Measurements from ENCODE around the gene MFAP3.

Gene MFAP3

DNA sequence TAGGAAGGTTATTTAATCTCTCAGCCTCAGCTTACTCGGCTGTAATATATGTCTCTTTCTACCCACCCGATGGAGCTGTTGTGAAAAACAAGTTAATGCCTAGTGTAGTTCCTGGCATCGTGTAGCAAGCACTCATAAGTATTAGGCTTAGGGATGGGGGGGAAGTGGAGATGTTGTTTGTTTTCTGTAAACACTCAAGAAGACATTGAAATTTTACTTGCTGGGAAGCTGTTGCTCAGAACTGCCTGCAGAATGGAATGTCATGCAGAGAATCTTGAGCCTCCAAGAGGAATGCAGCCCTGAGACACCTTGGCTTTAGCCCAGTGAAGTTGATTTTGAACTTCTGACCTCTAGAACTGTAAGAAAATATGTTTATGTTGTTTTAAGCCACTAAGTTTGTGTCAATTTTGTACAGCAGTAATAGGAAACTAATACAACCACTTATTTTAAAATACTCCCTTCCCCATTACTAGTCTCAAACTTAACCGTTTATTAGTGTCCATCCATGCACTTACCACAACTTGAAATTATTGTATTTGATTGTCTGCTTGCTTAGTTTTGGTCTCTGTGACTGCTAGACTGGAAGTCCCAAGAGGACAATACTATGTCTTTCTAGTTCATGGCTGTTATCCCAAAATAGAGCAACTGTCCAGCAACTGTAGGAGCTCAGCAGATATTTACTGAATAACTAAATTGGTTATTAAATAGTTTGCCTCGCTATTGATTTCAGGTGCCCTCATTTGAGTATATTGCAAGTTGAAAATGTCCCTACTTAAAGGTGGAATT is 53.8 kb downstream of the MFAP3 start:
- no peak for DNase-seq (ENCODE audit: low read depth)

DNA sequence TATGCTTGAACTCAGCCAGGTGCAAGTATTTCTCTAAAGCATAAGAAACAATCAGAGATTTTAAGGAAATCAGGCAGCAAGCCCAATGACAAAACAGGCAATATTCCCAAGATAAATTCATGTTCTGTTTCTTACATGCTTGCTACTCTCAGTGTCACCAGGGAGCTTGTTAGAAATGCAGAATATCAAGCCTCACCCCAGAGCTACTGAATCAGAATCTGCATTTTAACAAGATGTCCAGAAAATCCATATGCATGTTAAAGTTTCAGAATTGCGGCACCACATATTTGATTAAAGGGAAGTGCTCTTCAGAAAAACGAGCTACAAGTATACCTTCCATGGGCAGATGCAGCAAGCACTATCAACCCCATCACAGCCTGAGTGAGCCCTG is 54.4 kb downstream of the MFAP3 start:
- no peak for DNase-seq (ENCODE audit: low read depth)

DNA sequence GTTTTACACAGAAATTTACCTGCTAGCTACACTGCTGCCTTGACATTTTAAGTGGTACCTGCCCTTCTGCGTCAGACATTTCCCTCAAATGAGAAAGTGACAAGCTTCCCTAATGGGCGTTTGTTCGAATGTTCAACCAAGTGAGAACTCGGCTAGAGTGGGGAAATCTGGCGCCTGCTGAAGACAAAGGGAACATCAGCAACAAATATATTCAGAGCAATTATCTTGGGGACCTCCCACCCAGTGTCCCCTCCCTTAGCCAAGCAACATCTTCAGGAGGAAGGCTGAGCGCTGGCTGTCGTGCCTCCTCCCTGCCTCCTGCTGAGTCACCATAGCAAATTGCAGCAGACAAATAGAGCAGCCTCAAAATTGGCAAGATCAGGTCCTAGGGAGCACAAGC is 57.1 kb downstream of the MFAP3 start:
- no peak for DNase-seq (ENCODE audit: low read depth)

DNA sequence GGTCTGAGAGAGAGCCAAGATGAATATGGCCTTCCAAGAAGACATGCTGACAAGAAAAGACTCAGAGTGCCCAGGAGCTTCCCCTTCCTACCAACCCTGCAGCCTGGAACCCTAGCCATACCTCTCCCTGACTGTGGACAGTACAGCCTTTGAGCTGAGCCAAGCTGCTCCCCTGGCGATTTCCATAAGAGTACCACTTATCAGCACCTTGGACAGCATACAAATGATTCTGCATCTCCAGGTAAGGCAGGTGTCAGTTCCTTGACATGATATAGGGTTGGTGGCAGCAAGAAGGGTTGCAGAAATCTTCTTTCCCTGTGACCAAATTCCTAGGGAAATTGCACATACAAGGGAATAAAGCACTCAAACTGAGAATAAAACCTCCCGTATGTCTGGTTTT is 58.3 kb downstream of the MFAP3 start:
- DNase-seq (ENCODE audit: low read depth): no peak

DNA sequence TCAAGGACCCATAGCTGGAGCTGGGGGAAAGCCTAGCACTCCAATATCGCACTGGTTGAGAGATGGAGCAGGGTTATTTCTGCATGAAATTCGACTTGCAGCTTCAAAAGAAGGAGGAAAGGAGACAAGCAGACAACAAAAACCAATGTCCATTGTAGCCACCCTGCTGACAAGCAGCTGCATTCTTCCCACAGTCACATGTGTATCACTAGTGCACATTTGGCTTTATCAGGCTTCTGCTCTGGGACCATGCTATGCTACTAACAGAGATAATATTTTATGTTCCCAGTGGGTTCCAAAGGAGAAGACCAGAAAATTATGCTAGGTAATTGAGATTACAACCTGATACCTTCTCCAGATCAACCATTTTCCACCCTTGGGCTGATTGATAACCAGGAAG is 59.7 kb downstream of the MFAP3 start:
- no peak for DNase-seq (ENCODE audit: low read depth)

DNA sequence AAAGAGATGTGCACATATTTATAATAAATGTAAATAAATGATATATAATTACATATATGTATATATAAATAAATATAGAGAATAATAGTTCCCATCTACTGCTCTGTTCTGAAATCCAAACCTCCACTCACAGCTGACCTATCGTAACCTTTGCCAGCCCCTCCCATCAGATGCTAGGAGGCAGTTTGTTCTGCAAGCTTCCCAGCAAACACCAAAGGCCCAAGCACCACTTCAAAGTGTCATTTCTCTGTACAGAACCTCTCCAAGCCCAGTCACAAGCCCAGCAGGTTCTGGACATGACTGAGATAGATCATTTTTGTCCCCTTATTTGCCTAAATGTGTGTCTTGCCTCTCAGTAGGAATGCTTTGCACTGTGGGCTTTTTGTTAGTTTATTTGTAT is 62.4 kb downstream of the MFAP3 start:
- DNase-seq (ENCODE audit: low read depth): no peak

DNA sequence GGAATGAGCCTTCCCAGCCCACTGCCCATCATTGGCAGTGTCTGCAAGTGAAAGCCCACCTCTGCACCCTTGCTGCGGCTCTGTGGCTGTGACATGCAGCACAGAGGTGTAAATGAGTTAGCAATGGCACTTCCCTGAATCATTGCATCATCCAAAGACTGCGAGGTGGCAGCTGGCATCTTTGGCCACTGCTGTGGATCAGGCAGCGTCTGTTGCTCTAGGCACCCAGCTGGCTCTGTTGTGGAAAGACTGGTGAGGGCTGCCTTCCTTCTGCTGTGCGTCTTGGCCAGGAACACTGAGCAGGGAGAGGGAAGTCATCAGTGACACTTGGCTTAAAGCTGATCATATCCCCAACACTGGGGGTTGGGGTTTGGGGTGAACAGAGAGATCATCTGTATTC is 64.5 kb downstream of the MFAP3 start:
- no peak for DNase-seq (ENCODE audit: low read depth)
